Measurements from ENCODE around the gene FTCD.

FTCD gene

GRCh38 chr21:46124083-46124925, 31.1 kb downstream of the FTCD start:
- DNase-seq (ENCODE audit: low read depth in 3 of 3, low spot score in 1 of 3), result no peak

- DNase-seq (ENCODE audit: low read depth in 3 of 3, low spot score in 1 of 3), result no peak
Measured at GRCh38 chr21:46122758-46123683, 32.4 kb downstream of the FTCD start.

GRCh38 chr21:46122237-46122671, 33.1 kb downstream of the FTCD start:
- no peak for DNase-seq (ENCODE audit: low read depth in 3 of 3, low spot score in 1 of 3)

- no peak for DNase-seq (ENCODE audit: low read depth in 3 of 3, low spot score in 1 of 3)
Measured at GRCh38 chr21:46121286-46122221, 33.8 kb downstream of the FTCD start.

- DNase-seq (ENCODE audit: low read depth in 3 of 3, low spot score in 1 of 3), result no peak
Measured at GRCh38 chr21:46120301-46121285, 34.8 kb downstream of the FTCD start.

GRCh38 chr21:46119637-46120271, 35.6 kb downstream of the FTCD start:
- no peak for DNase-seq (ENCODE audit: low read depth in 3 of 3, low spot score in 1 of 3)

- no peak for DNase-seq (ENCODE audit: low read depth in 3 of 3, low spot score in 1 of 3)
Measured at GRCh38 chr21:46119144-46119636, 36.2 kb downstream of the FTCD start.

GRCh38 chr21:46118316-46119143, 36.8 kb downstream of the FTCD start:
- DNase-seq (ENCODE audit: low read depth in 3 of 3, low spot score in 1 of 3), result no peak

- DNase-seq (ENCODE audit: low read depth in 3 of 3, low spot score in 1 of 3), result no peak
Measured at GRCh38 chr21:46117586-46118315, 37.6 kb downstream of the FTCD start.

- no peak for DNase-seq (ENCODE audit: low read depth in 3 of 3, low spot score in 1 of 3)
Measured at GRCh38 chr21:46116776-46117585, 38.4 kb downstream of the FTCD start.

GRCh38 chr21:46116189-46116775, 39.1 kb downstream of the FTCD start:
- no peak for DNase-seq (ENCODE audit: low read depth in 3 of 3, low spot score in 1 of 3)

GRCh38 chr21:46115441-46116188, 39.8 kb downstream of the FTCD start:
- DNase-seq (ENCODE audit: low read depth in 3 of 3, low spot score in 1 of 3), result no peak

- DNase-seq (ENCODE audit: low read depth in 3 of 3, low spot score in 1 of 3), result no peak
Measured at GRCh38 chr21:46114963-46115362, 40.4 kb downstream of the FTCD start.

GRCh38 chr21:46113497-46114176, 41.7 kb downstream of the FTCD start:
- no peak for DNase-seq (ENCODE audit: low read depth in 3 of 3, low spot score in 1 of 3)

- DNase-seq (ENCODE audit: low read depth in 3 of 3, low spot score in 1 of 3), result no peak
Measured at GRCh38 chr21:46112725-46113215, 42.6 kb downstream of the FTCD start.

Data from stimulated activated CD4-positive, alpha-beta T cell treated with anti-CD3 and anti-CD28 coated beads, TNF-alpha, amount 100 ng/mL, for 1 hour (primary cell).